SK-N-SH treated with all-trans-retinoic acid at 6 μM for 48 hours (cell line): Measurements from ENCODE around the gene MRPL34.

Source experiments
- ATAC-seq: fragments of 200-7000 bp; cut with Tn5 transposase; 3 replicates; pipeline ENCODE4 v1.9.1; 2020; ENCODE audit warnings: mild to moderate bottlenecking, moderate library complexity
- ARNTL ChIP-seq: fragments of 450-650 bp; formaldehyde crosslinking; IDR thresholded peaks from 2 replicates; pipeline ENCODE4 v1.5.0; 2020; ENCODE audit warnings: low read depth, mild to moderate bottlenecking, moderate library complexity, borderline replicate concordance
- BACH2 ChIP-seq: fragments of 250-450 bp; sonication (Bioruptor Pico); IDR thresholded peaks from 2 replicates; pipeline ENCODE4 v1.9.0; 2021; ENCODE audit warnings: mild to moderate bottlenecking, borderline replicate concordance
- CREB5 ChIP-seq: fragments of 250-450 bp; sonication (Bioruptor Pico); IDR thresholded peaks from 2 replicates; pipeline ENCODE4 v1.5.1; 2020; ENCODE audit warnings: low read depth, mild to moderate bottlenecking, moderate library complexity
- CSDC2 ChIP-seq: fragments of 250-450 bp; sonication (Bioruptor Pico); IDR thresholded peaks from 2 replicates; pipeline ENCODE4 v1.5.0; 2020; ENCODE audit warnings: mild to moderate bottlenecking, moderate library complexity
- CSRNP3 ChIP-seq: fragments of 250-450 bp; sonication (Bioruptor Pico); IDR thresholded peaks from 2 replicates; pipeline ENCODE4 v1.5.1; 2021; ENCODE audit warnings: mild to moderate bottlenecking, moderate library complexity
- GLIS3 ChIP-seq: fragments of 250-450 bp; sonication (Bioruptor Pico); IDR thresholded peaks from 2 replicates; pipeline ENCODE4 v1.5.0; 2020; ENCODE audit warnings: mild to moderate bottlenecking, moderate library complexity
- ISL1 ChIP-seq: fragments of 250-450 bp; sonication (Bioruptor Pico); IDR thresholded peaks from 2 replicates; pipeline ENCODE4 v2.1.2; 2022; ENCODE audit warnings: mild to moderate bottlenecking, moderate library complexity
- OSR1 ChIP-seq: fragments of 250-450 bp; sonication (Bioruptor Pico); IDR thresholded peaks from 2 replicates; pipeline ENCODE4 v1.8.0; 2022; ENCODE audit warnings: moderate library complexity, mild to moderate bottlenecking, inconsistent platforms
- PATZ1 ChIP-seq: fragments of 250-450 bp; sonication (Bioruptor Pico); IDR thresholded peaks from 2 replicates; pipeline ENCODE4 v1.8.0; 2020; ENCODE audit warnings: mild to moderate bottlenecking, moderate library complexity, borderline replicate concordance
- POU6F1 ChIP-seq: fragments of 250-450 bp; sonication (Bioruptor Pico); IDR thresholded peaks from 2 replicates; pipeline ENCODE4 v1.8.0; 2021; ENCODE audit warnings: low read depth, mild to moderate bottlenecking, moderate library complexity, borderline replicate concordance
- PPARA ChIP-seq: fragments of 250-450 bp; sonication (Bioruptor Pico); IDR thresholded peaks from 2 replicates; pipeline ENCODE4 v1.5.0; 2020; ENCODE audit warnings: mild to moderate bottlenecking, borderline replicate concordance
- RARB ChIP-seq: fragments of 250-450 bp; sonication (Bioruptor Pico); IDR thresholded peaks from 2 replicates; pipeline ENCODE4 v1.8.0; 2021; ENCODE audit warnings: mild to moderate bottlenecking, moderate library complexity
- SNAI2 ChIP-seq: fragments of 250-450 bp; sonication (Bioruptor Pico); IDR thresholded peaks from 2 replicates; pipeline ENCODE4 v1.5.0; 2020; ENCODE audit warnings: mild to moderate bottlenecking, moderate library complexity
- TCF4 ChIP-seq: fragments of 250-450 bp; sonication (Bioruptor Pico); IDR thresholded peaks from 2 replicates; pipeline ENCODE4 v1.8.0; 2021; ENCODE audit warnings: mild to moderate bottlenecking, moderate library complexity, borderline replicate concordance
- TOX ChIP-seq: fragments of 250-450 bp; sonication (Bioruptor Pico); IDR thresholded peaks from 2 replicates; pipeline ENCODE4 v1.8.0; 2021; ENCODE audit warnings: mild to moderate bottlenecking, moderate library complexity, borderline replicate concordance
- ZC3H10 ChIP-seq: fragments of 250-450 bp; sonication (Bioruptor Pico); IDR thresholded peaks from 2 replicates; pipeline ENCODE4 v1.5.1; 2021; ENCODE audit warnings: mild to moderate bottlenecking, moderate library complexity
- ZFP3 ChIP-seq: fragments of 250-450 bp; sonication (Bioruptor Pico); IDR thresholded peaks from 2 replicates; pipeline ENCODE4 v1.5.0; 2020; ENCODE audit warnings: mild to moderate bottlenecking, moderate library complexity
- ZFP30 ChIP-seq: fragments of 450-650 bp; formaldehyde crosslinking; IDR thresholded peaks from 2 replicates; pipeline ENCODE4 v1.5.0; 2022; ENCODE audit warnings: mild to moderate bottlenecking, moderate library complexity
- ZNF565 ChIP-seq: fragments of 450-650 bp; formaldehyde crosslinking; conservative IDR thresholded peaks from 2 replicates; pipeline ENCODE4 v1.5.0; 2020; ENCODE audit warnings: low read depth, mild to moderate bottlenecking, moderate library complexity
- ZNF8 ChIP-seq: fragments of 450-650 bp; formaldehyde crosslinking; IDR thresholded peaks from 2 replicates; pipeline ENCODE4 v1.5.0; 2020; ENCODE audit warnings: mild to moderate bottlenecking, moderate library complexity

The MRPL34 gene

GRCh38 chr19:17353386-17353785, 47.7 kb downstream of the MRPL34 start:
- TF ChIP-seq TOX (CRISPR knock-in tag), result no peak
- no peak for TF ChIP-seq ZC3H10 (CRISPR knock-in tag)
- TF ChIP-seq PPARA (CRISPR knock-in tag), result no peak
- no peak for TF ChIP-seq OSR1 (CRISPR knock-in tag)
- TF ChIP-seq ISL1 (CRISPR knock-in tag), result no peak
- no peak for TF ChIP-seq CREB5 (CRISPR knock-in tag)
- no peak for TF ChIP-seq PATZ1 (CRISPR knock-in tag)
- TF ChIP-seq ZNF8 (CRISPR knock-in tag), result no peak
- no peak for TF ChIP-seq GLIS3 (CRISPR knock-in tag)
- no peak for TF ChIP-seq BACH2 (CRISPR knock-in tag)
- no peak for TF ChIP-seq ZFP30 (CRISPR knock-in tag)
- TF ChIP-seq ZFP3 (CRISPR knock-in tag), result no peak
- no peak for TF ChIP-seq CSDC2
- no peak for TF ChIP-seq SNAI2 (CRISPR knock-in tag)
- TF ChIP-seq TCF4, result no peak
- no peak for TF ChIP-seq CSRNP3 (CRISPR knock-in tag)
- no peak for TF ChIP-seq ARNTL (CRISPR knock-in tag)
- TF ChIP-seq POU6F1, result no peak
- no peak for TF ChIP-seq RARB (CRISPR knock-in tag)
- TF ChIP-seq ZNF565 (CRISPR knock-in tag), result no peak
- no peak for ATAC-seq
